RWPE1 (cell line): Measurements from ENCODE around the gene FBN2.
"Not testable (repeated sequence)": the region's sequence is repeated elsewhere in the genome, so short reads cannot be mapped to it uniquely, and the experiment has no call there.

Experiments
- CTCF ChIA-PET: fragments of 350-600 bp; sonication (Branson Sonifier 250); formaldehyde crosslinking; extraction: SDS; loops from one replicate; lab custom pipeline; 2021; lab: Yijun Ruan, JAX
- POLR2A ChIA-PET: fragments of 400-600 bp; formaldehyde crosslinking; extraction: SDS; loops from one replicate; lab custom pipeline; 2020; ENCODE audit warnings: antibody characterized with exemption; ENCODE audit not compliant: low non-redundant PET; lab: Yijun Ruan, JAX
- DNase-seq: peaks from one replicate; pipeline ENCODE4 v3.0.0; 2012; ENCODE audit warnings: low spot score
- H3K27ac ChIP-seq: fragments of 450-650 bp; 2 replicates; pipeline ENCODE4 v1.5.1; 2017
- TF ChIP-seq, protein P1 (sequence below): fragments of 450-650 bp; conservative IDR thresholded peaks from 2 replicates; pipeline ENCODE4 v1.5.1; 2017; ENCODE audit warnings: low read depth, mild to moderate bottlenecking

The FBN2 gene

GRCh38 chr5:128402506-128402905 is 135.5 kb downstream of the FBN2 start:
- TF ChIP-seq, protein P1, sequence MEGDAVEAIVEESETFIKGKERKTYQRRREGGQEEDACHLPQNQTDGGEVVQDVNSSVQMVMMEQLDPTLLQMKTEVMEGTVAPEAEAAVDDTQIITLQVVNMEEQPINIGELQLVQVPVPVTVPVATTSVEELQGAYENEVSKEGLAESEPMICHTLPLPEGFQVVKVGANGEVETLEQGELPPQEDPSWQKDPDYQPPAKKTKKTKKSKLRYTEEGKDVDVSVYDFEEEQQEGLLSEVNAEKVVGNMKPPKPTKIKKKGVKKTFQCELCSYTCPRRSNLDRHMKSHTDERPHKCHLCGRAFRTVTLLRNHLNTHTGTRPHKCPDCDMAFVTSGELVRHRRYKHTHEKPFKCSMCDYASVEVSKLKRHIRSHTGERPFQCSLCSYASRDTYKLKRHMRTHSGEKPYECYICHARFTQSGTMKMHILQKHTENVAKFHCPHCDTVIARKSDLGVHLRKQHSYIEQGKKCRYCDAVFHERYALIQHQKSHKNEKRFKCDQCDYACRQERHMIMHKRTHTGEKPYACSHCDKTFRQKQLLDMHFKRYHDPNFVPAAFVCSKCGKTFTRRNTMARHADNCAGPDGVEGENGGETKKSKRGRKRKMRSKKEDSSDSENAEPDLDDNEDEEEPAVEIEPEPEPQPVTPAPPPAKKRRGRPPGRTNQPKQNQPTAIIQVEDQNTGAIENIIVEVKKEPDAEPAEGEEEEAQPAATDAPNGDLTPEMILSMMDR = no peak
- ChIA-PET CTCF (no interaction called here), POLR2A (no interaction called here)
- H3K27ac ChIP-seq = no peak overlapping the region
- no peak for DNase-seq

DNA sequence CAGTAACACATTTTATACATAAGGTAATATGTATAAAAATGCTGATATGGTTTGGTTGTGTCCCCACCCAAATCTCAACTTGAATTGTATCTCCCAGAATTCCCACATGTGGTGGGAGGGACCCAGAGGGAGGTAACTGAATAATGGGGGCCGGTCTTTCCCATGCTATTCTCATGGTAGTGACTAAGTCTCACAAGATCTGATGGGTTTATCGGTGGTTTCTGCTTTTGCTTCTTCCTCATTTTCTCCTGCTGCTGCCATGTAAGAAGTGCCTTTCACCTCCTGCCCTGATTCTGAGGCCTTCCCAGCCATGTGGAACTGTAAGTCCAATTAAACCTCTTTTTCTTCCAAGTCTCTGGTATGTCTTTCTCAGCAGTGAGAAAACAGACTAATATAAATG is 137.3 kb downstream of the FBN2 start:
- DNase-seq, POLR2A ChIA-PET, CTCF ChIA-PET, H3K27ac ChIP-seq: not testable (repeated sequence)

DNA sequence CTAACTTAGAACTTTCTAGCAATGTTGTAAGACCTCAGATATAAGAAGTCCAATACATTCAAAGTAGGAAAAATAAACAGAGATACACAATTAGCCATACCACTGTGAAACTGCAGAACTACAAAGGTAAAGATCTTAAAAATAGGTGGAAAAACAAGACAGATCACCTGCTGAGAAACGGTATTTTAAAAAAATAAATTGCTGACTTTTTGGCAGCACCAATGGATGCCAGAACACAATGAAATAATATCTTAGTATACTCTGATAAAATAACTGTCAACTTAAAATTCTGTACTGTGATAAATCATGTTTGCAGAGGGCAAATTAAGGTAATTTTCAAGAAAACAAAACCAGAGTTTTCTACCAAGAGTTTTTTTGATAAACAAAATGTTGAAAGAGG is 138.9 kb downstream of the FBN2 start:
- POLR2A ChIA-PET = no interaction called here
- TF ChIP-seq, protein P1 = no peak
- DNase-seq = no peak
- CTCF ChIA-PET = interaction anchor here (0.6 to 0.7 kb wide), 2 partner anchors 199 to 1582 kb away, joined by 3 read pairs; no protein-coding TSS in a partner anchor
- H3K27ac ChIP-seq = no peak overlapping the region

- ChIA-PET CTCF (no interaction called here), POLR2A (no interaction called here)
- H3K27ac ChIP-seq = no peak overlapping the region
- no peak for DNase-seq
- TF ChIP-seq, protein P1 = no peak
Observed at GRCh38 chr5:128397876-128398275, 140.2 kb downstream of the FBN2 start.

DNA sequence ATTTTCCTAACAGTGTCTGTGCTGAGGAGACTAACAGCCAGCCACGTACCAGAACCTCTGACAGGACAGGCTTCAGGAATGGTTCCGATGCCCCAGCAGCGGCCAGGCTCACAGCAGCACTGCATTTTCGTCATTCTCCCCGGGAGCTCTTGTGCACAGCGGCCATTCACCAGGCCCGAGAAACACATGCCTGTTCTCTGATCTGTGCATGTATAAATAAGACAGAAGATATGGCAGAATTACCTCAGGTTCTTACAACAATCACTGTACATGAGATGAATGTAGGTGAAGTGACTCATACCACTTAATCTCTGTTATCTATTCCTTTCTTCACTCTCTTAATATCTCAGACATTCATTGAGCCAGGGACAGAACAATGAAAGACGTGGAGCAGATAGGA is 143.0 kb downstream of the FBN2 start:
- H3K27ac ChIP-seq = no peak overlapping the region
- TF ChIP-seq, protein P1 = no peak
- DNase-seq = no peak
- CTCF ChIA-PET = no interaction called here
- POLR2A ChIA-PET = no interaction called here

DNA sequence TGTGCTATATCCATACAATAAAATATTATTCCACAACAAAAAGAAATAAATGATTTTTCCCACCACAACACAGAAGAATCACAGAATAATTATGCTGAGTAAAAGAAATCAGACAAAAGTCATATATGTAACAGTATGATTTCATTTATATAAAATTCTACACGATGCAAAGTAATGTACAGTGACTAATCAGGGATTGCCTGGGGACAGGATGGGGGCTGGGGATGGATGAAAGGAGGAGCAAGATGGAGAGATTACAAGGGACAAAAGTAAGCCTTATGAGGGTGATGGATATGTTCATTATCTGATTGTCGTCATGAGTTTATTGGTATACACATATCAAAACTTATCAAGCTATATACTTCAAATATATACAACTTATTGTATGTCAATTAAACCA is 154.0 kb downstream of the FBN2 start:
- no peak for DNase-seq
- no peak overlapping the region for H3K27ac ChIP-seq
- TF ChIP-seq, protein P1 = no peak
- ChIA-PET CTCF (no interaction called here), POLR2A (no interaction called here)

- TF ChIP-seq, protein P1 = no peak
- no peak for DNase-seq
- ChIA-PET CTCF (no interaction called here), POLR2A (no interaction called here)
- no peak overlapping the region for H3K27ac ChIP-seq
Observed at GRCh38 chr5:128380337-128380736, 157.7 kb downstream of the FBN2 start.
